Fibroblast of skin of right quadriceps (primary cell): ENCODE data around the gene KRT35.

ENCODE experiments used
- DNase-seq: peaks from one replicate; pipeline ENCODE4 v3.0.0-alpha.2; 2013

The KRT35 gene

DNA sequence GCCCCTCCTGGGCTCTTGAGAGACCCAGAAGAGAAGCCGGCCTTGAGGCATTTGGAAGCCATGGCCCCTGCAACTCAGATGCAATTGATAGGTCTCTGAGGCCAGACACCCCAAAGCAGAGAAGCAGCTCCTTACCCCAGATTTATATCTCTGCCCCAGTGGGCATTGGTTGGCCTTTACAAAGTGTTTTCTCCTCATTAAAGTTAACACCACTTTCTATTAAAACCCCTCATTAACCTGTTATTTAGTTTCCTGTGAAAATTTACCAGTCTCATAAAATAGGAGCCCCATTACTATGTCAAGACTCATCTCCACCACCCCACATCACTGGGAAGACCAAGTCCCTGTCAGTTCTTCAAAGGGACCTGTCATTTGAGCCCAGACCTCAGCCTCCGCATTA lies at the start of gene KRT35:
TSS of gene KRT35 (minus strand) at position 116 of the 400 bp plus-strand sequence. CDS start at position 62, 54 bp downstream.
- no peak for DNase-seq

DNA sequence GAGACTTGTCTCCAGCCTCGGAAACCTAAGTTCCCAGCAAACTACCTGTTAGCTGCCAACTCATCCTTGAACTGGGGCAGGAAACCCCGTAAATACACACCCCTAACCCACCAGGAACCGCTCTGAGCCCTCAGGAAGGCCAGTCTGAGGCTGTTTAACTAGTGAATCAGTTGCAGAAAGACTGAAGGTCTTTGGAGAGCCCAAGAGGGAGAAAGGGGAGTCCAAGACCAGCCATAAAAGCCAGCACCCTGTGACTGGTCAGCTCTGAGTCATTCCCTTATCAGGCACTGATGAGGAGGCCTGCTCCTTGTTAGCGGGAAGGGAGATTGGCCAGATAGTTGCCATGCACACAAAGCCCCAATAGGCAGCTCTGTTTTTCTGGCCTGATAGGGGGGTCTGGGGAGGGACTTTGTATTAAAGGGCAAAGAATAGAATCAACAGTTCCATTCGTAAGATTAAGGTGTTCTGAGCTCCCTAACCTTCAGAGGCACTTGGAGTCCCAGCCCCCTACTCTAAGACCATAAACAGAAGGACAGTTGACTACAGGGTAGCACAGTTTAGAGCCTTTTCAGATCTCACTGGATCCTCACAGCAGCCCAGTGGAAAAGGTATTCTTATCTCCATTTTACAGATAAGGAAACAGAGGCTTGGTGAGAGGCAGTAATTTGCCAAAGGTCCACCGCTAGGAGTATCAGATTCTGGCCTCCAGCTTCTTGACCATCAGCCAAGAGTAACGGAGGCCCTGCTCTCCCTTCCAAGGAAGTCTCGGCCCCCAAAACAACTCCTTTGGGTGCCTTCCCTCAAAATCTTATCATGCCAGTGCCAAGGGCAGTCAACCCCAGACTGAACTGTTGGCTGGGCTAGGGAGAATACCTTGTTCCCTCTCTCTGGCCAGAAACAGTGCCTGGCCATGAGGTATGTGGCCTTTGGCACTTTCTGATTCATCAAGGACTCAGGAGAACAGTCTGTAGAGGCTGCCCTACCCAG lies 49.4 kb upstream of the KRT35 start:
- DNase-seq = peak; percentile 69

DNA sequence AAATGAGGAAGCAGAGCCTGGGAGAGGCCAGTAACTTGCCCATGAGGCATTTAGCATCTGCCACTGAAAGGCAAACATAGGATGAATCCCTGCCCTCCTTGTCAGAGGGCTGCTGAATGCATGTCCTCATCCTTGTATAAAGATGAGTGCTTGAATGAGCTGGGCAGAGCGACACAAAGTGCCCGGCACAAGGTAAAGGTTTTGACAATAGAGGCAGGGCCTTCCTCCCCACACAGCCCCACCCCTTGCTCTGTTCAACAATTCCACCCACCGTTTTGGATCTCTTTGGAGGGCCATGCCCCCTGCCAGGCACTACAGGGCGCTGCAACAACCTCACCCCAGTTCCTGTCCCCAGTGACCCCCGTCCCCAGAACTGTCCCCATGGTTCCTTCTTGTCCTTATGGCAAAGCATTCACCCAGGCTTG lies 48.6 kb upstream of the KRT35 start:
- DNase-seq = no peak

DNA sequence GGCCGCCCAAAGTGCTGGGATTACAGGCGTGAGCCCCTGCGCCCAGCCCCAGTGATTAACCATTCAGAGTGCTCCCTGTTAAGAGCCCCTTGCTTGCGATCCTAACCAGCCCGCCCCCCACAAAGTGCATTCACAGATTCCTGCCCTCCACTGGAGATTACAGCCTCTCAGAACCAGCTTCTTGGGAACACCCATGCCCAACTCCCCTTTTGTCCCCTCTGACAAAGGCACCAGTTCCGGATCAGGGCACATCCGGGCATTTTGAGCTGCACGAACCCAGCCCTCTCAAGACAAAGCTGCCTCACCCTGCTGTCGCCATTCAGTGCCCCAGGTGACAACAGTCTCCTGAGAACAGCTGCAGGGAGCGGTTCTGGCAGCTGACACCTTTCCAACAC lies 48.0 kb upstream of the KRT35 start:
- DNase-seq = no peak

DNA sequence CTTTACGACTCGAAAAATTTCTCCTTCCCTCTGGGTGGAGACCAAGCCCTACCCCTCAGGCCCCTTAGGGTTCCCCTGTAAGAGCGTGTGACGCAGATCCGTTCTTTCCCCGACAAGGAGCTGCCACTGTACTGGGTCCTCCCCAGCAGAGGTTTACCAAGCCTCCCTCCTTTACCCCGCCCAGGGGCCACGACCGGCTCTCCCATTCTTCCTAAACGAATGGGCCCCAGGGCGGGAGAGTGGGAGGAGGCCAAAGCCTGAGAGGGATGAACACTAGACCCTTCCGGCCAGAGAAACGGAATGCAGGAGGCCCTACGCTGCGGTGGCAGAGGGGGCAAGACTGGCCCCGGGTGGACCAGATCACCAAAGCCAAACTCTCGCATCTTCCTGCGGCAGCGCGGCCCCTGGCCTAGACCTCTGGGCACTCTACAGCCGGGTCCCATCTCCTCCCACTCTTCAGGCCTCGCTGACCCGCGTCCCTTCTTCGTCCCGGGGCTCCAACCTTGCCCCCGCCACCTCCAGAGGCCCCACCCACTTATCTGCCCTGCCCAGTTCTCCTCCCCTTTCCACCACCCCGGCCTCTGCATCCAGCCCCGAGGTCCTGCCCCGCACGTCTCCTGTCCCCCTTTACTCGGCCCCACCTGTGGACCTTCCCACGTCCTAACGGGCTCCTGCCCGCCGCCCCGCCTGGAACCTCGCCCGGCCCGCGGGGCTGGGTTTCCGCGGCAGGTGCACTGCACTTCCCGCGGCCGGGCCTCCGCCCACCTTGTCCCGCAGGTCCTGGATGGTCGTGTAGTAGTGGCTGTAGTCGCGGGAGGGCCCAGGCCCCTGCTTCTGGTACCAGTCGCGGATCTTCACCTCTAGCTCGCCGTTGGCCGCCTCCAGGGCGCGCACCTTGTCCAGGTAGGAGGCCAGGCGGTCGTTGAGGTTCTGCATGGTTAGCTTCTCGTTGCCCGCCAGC lies 46.4 kb upstream of the KRT35 start:
- DNase-seq = no peak

DNA sequence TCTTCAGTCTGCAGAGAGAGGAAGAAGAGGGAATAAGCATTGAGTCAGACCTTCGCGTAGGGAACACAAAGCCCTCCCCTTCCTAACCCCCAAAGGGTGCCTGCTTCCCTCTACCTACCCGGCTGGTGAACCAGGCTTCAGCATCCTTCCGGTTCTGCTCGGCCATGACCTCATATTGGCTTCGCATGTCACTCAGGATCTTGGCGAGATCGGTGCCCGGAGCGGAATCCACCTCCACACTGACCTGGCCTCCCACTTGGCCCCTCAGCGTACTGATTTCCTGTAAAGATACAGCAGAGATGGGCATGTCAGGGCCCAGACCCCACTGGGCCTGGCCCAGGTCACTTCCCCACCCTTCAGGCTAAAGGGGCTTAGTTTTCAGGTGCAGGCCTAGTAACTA lies 43.3 kb upstream of the KRT35 start:
- no peak for DNase-seq

DNA sequence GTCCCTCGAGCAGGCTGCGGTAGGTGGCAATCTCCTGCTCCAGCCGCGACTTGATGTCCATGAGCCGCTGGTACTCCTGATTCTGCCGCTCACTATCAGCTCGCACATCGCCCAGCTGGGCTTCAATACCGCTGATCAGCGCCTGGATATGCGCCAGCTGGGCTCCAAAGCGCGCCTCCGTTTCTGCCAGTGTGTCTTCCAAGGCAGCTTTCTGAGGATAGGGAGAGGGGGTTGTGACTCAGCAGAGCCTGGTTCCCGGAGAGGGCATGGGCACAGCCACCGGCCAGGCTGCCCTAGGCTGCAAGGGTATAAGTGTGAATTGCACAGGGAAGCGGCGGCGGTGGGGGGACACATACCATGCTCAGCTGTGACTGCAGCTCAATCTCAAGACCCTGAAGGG lies 42.8 kb upstream of the KRT35 start:
- no peak for DNase-seq

DNA sequence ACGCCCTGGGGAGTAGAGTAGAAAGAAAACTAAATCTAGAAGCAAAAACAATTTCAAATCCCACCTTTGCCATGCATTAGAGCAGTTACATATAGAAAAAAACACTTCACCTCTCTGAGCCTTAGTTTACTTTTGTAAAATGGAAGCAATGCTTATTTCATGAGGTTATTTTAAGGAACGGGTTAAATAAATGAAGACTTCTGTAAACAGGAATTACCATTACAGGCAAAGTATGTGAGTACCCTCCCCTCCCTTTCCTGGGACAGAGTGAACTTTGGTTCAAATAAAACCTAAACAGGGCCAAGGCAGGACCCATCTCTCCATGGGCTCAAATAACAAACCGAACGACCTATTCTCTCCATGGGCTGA lies 42.3 kb upstream of the KRT35 start:
- no peak for DNase-seq

DNA sequence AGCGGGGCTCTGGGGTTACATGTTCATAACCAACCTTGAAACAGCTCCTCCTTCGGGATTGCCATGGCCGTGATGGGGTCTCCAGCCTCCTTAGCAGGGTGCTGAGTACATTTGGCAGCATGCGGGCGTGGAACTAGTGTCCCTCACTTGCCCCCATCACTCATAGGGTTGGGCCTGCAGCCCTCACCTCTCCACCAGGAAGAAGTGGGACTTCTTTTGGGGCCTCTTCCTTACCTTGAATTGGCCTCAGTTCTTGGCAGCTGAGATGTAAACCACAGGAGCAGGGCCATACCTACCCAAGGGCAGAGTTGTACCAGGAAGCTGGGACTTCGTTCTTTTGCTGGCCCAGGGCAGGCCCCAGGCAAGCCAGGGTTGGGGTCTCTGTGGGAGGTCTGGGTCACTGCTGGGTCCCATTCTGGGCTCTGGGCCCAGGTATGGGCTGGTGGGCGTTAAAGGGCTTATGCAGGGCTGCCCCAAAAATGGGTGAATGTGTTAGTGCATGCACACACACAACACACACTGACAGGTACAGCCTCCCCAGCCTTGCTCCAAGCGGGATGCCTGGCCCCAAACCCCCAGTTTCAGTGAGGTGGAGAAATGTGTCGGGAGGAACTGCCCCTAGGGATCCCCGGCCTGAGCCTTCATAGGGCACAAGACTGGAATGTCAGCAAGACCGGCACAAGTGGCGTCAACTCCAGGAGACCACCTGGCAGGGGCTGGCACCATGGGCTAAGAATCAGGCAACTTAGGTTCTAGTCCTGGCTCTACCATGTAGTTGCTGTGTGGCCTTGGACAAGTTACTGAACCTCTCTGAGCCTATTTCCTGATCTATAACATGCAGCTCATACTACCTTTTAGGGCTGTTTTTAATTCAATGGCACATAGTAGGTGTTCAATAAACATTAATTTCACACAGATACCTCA lies 41.6 kb upstream of the KRT35 start:
- no peak for DNase-seq

DNA sequence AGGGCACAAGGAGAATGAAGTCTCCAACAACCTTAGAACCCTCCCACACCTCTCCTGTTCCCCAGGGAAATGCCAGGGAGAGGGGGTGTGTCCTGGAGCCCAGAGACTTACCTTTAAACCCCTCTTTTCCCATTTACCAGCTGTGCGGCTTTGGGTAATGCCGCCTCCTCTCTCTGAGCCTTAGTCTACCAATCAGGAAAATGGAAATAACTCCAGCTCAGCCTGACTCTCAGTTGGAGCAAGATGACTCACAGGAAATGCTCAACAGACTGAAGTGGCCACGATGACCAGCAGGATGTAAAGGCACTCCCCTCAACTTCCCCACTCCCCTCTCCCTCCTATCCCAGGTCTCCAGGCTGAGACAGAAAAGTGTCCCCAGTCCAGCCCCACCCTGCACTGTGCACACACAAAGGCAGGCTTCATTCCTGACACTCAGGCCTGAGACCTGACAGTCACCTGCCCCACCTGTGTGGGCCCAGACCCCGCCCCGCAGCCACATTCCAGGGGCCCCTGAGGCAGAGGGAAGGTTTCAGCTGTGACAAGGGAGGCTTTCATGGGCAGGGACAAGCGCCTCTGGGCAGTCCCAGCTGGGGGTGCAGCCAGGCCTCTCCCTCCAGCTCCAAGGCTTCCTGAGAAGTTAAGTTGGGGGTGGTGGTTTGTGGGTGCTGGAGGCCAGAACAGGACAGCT lies 40.8 kb upstream of the KRT35 start:
- DNase-seq = peak; percentile 80

DNA sequence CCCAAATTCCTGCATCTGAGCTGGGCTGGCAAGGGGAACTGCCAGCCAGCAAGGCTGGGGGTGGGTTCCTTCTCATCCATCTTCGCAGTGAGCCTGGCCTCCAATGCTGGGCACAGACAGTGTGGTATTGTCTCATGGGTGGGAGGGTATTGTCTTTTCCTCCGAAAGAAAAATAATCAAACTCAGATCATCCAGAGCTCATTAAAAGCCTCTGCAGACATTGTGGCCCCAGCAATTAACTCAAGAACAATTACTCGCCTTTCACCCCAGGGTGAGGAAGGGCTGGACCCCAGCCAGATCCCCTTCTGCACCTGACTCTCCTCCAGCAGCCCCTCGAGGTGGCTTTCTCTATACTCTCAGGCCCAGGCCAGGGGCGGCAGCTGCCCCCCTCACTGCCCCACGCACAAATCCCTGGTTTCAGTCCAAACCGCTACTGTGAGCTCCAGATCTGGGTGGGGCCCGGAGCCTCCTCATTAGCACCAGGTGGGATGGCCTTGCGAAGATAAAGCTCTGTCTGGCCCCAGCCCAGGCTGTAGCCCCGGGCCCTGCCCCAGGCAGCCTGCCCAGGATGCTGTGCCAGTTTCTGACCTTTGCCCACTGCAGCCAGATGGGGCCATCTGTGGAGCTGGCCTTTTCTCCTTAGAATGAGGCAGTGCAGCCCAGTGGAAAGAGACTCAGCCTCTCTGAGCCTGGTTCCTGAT lies 40.0 kb upstream of the KRT35 start:
- no peak for DNase-seq

DNA sequence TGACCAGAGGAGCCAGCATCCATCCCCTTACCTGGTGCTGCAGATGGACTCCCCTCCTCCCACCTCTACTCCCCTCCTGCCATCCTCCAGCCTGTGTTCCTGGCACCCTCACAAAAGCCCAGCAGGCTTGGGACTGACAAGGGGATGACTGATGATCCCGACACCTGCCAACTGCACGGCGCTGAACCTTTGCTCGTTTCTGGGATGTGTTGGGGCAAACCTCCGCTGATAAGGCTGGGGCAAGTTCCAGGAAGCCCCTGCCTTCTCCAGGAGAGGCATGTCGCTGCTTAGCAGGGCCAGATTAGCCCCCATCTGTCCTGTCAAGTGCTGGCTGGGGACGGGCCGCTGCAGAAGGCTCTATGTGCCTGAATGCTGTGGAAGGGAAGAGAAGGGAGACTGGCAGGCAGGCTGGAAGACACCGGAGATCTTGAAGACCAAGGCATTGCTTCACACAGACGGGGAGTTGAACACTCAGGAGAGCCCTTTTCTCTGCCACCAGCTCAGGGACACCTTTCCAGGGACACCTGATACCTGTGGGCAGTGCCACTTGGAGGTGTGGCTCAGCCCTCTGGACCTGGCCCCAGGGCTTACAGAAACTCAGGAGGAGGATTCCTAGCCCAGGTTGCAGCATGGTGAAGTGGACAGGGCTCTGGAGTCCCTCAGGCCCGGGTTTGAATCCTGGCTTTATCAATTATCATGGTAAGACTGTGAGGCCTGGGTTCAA lies 38.7 kb upstream of the KRT35 start:
- no peak for DNase-seq

DNA sequence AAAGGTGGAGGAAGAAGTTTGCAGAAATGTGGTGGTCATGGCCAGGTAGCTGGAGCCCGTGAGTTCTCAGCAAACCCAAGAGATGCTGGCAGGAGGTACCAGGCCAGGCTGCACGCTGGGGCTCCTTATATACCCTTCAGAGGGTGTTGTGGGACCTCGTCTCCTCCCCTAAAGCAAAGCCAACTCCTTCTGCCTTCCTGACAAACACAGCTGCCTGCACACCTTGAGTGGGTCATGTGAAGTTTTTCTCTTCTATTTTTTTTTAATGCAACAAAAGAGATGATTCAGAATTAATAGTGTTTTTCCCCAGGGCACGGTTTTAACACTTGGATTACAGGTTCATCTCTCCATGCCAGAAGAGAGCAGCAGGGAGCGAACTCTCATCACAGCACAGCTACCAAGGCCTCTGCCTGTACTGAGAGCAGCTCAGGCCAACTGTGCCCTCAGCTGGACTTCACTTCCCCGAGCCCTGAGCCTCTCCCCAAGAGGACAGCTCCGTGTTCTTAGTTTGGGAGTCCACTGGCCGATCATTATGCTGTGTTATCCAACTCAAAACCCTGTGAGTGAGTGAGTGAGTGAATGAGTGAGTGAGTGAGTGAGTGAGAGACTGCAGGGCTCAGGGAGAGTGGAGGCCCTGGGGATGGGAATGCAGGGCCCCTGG lies 38.0 kb upstream of the KRT35 start, which contains the start of gene KRT15:
TSS of gene KRT15 (minus strand) at position 102 of the 661 bp plus-strand sequence. CDS start at position 39, 63 bp downstream.
- DNase-seq = no peak

DNA sequence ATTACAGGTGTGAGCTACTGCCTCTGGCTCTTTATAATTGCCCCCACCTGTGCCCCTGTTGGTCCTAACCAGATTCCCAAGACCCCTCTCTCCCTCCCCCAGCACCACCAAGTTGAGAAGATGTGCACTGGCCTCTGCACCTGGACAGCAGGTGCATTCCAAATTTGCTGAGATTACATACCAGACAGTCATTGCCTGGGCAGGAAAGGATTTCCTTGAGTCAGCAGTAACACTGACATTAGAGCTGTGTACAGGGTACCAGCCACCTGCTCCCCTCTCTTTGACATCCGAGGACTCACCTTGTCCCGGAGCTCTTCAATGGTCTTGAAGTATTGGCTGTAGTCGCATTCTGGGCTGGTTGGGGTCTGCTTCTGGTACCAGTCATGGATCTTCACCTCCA lies 37.1 kb upstream of the KRT35 start:
- DNase-seq = no peak

DNA sequence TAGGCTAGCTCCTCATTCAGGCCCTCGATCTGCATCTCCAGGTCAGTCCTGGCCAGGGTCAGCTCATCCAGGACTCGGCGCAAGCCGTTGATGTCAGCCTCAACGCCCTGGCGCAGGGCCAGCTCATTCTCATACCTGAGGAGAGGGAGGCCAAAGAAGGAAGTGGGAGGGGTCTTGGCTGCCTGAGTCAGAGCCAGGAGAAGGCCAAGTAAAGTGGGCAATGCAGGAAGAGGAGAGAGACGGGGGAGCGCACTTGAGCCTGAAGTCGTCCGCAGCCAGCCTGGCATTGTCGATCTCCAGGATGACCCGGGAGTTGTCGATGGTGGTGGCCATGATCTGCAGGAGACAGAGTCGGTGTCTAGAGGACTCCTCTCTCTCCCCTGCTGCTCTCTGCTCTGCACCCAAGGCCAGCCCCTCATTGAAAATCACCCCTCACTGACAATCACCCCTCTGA lies 35.9 kb upstream of the KRT35 start:
- DNase-seq = no peak

DNA sequence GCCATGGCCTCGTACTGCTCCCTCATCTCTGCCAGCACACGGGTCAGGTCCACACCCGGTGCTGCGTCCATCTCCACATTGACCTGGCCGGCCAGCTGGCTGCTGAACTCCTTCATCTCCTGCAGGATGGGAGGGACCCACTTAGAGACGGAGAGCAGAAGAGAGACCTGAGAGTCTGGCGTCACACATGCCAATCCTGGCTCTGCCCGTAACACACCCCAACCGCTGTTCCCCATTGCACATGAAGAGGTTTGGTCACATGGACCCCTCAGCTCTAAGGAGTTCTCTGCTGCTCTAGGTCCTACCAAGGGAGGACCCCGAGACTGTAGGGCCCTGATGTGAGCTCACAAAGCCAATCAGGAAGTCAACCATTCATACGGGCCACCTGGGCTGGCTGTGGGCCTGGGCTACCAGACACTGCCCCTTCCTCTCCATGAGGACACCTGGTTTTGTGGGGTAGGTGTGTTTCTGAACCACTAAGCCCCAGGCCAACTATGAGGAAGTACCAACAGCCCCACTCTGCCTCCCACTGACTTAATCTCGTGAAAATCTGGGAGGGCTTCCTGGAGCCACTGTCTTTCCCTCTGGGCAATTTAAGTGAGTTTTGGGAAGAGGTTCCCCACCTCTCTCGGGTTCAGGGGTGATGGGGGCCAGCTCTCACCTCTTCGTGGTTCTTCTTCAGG lies 35.3 kb upstream of the KRT35 start:
- no peak for DNase-seq

DNA sequence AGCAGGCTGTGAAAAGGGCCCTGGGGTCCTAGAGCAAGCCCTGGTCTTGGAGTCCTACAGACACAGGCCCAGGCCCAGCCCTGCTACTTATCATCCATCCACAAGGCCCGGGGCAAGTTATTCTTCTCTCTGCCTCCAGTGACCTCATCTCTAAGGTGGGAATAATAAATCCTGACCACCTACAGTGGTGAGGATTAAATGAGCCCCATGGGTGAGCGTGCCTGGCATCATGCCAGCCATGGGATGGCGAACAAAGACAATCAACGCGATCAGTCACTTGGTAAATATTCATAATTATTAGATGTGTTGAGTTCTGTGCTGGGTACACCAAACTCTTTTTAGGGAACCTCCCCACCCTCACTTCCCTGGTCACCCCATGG lies 32.2 kb upstream of the KRT35 start:
- no peak for DNase-seq

DNA sequence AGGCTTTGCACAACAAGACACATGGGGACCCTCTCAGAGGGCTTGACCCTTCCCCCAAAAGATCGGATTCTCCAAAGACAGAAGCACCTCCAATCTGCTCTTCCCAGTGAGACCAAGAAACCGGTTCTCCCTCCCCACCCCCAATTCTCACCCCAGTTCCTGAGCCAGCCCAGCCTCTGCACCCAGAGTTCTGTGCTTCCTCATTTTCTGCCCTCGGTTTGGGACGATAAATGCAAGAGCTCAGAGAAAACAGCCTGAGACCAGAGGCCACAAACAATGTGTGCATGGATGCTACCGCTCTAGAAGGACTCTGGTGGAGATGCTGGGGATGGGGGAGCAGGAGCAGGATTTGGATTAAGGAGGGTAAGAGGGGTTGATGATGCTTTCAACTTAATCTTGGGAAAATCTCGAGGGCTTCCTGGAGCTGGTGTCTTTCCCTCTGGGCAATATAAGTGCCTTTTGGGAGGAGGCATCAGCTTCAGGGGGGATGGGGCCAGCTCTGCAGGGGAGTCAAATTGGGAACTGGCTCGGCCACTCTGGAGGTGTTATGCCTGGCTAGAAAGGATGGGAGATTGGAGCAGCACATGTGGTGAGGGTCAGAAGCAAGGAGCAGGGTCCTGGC lies 31.7 kb upstream of the KRT35 start:
- no peak for DNase-seq

DNA sequence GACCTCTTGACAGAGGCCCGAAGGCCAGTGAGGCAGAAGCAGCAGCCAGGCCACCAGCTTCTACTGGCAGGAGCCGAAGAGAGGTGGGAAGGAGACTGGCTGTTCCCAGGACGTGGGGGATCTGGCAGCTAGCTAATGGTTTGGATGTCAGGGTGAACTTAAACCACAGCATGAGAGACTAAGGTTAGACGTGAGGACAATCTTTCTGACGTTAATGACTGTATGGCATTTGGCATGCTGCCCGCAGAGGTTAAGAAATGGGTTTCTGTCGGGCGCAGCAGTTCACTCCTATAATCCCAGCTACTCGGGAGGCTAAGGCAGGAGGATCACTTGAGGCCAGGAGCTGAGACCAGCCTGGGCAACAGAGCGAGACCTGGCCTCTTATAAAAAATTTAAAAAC lies 30.8 kb upstream of the KRT35 start:
- no peak for DNase-seq
